NOMO-1 (cell line): ENCODE data around the gene LAMP1.
"Not testable (repeated sequence)": the region's sequence is repeated elsewhere in the genome, so short reads cannot be mapped to it uniquely, and the experiment has no call there.

ENCODE experiments used
- DNase-seq, 2 experiments: peaks; one replicate each; lab custom pipeline; 2025; ENCODE audit not compliant: unreplicated experiment in 2 of 2; lab: John Stamatoyannopoulos, UW

The LAMP1 gene

GRCh38 chr13:113296823-113297369 is at the start of gene LAMP1:
Gene LAMP1, plus strand, starts transcription at chr13:113297239. Its CDS starts 196 bp downstream, at chr13:113297435.
- DNase-seq: peak; percentile 94 to 96

- DNase-seq: no peak
Observed at GRCh38 chr13:113252516-113253095, 44.4 kb upstream of the LAMP1 start.

GRCh38 chr13:113257908-113258307 is 39.1 kb upstream of the LAMP1 start:
- not testable (repeated sequence) for DNase-seq

GRCh38 chr13:113258321-113259054 is 38.6 kb upstream of the LAMP1 start:
- peak in 1 of 2 experiments; percentile 20 for DNase-seq

GRCh38 chr13:113260996-113261395 is 36.0 kb upstream of the LAMP1 start:
- DNase-seq: no peak

- DNase-seq: peak in 1 of 2 experiments; percentile 15
Observed at GRCh38 chr13:113263016-113263415, 34.0 kb upstream of the LAMP1 start.

GRCh38 chr13:113267642-113268405 is 29.2 kb upstream of the LAMP1 start:
- no peak for DNase-seq

- no peak for DNase-seq
Observed at GRCh38 chr13:113272031-113272430, 25.0 kb upstream of the LAMP1 start.

- DNase-seq: no peak
Observed at GRCh38 chr13:113272701-113273181, 24.3 kb upstream of the LAMP1 start.

- no peak for DNase-seq
Observed at GRCh38 chr13:113273321-113273720, 23.7 kb upstream of the LAMP1 start.

- no peak for DNase-seq
Observed at GRCh38 chr13:113273851-113274590, 23.0 kb upstream of the LAMP1 start.

GRCh38 chr13:113274721-113275120 is 22.3 kb upstream of the LAMP1 start:
- DNase-seq: no peak

GRCh38 chr13:113275387-113275786 is 21.7 kb upstream of the LAMP1 start:
- no peak for DNase-seq

- no peak for DNase-seq
Observed at GRCh38 chr13:113280126-113280525, 16.9 kb upstream of the LAMP1 start.

- DNase-seq: no peak
Observed at GRCh38 chr13:113283904-113284303, 13.1 kb upstream of the LAMP1 start.

GRCh38 chr13:113288880-113289279 is 8.2 kb upstream of the LAMP1 start:
- DNase-seq: no peak

GRCh38 chr13:113291129-113291528 is 5.9 kb upstream of the LAMP1 start:
- no peak for DNase-seq

- peak in 1 of 2 experiments; percentile 11 for DNase-seq
Observed at GRCh38 chr13:113292021-113292862, 4.8 kb upstream of the LAMP1 start.

- DNase-seq: no peak
Observed at GRCh38 chr13:113293686-113294085, 3.4 kb upstream of the LAMP1 start.

- no peak for DNase-seq
Observed at GRCh38 chr13:113295776-113296175, 1.3 kb upstream of the LAMP1 start.
